ENCODE data around the gene SUPT16H.
"Not testable (repeated sequence)": the region's sequence is repeated elsewhere in the genome, so short reads cannot be mapped to it uniquely, and the experiment has no call there.

DNA sequence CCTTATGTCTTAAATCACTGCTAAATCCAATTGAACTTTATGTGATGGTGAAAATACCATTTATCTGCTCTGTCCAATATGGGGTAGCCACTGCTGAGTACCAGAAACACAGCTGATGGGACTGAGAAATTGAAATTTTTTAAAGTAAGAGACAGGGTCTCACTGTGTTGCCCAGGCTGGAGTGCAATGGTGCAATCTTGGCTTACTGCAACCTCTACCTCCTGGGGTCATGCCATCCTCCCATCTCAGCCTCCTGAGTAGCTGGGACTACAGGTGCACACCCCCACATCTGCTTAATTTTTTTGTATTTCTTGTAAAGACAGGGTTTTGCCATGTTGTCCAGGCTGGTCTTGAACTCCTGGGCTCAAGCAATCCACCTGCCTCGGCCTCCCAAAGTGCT, 11.0 kb downstream of the SUPT16H start:
- TF ChIP-seq CTCF (IDR thresholded peaks at IDR 0.05; ENCODE audit: insufficient read depth, low read length, poor library complexity, severe bottlenecking); EZH2phosphoT487 (conservative IDR thresholded peaks at IDR 0.05; ENCODE audit: low read length): not testable (repeated sequence)
